ENCODE data around the gene ABCA4.

GRCh38 chr1:94067196-94067595 is 53.8 kb downstream of the ABCA4 start:
- TF ChIP-seq CTCF (IDR thresholded peaks at IDR 0.05) (no peak), POLR2AphosphoS5 (IDR thresholded peaks at IDR 0.05) (no peak), POLR2A (IDR thresholded peaks at IDR 0.05) (no peak), EP300 (IDR thresholded peaks at IDR 0.05) (no peak)

Measured in stomach (tissue), 4 donors.